Lower lobe of right lung (tissue), 2 donors: ENCODE results near the gene KIF27. TPM values are rescaled to one million over a fixed set of nuclear protein-coding genes. Genes with fewer than 3 reads are reported as not detected.
"Not testable (repeated sequence)": the region's sequence is repeated elsewhere in the genome, so short reads cannot be mapped to it uniquely, and the experiment has no call there.

ENCODE experiments used
- ATAC-seq, 2 donors: fragments of 200-7000 bp; cut with Tn5 transposase; one replicate each; pipeline ENCODE4 v1.9.1; 2020 to 2022; ENCODE audit warnings: mild to moderate bottlenecking in 2 of 2, moderate library complexity in 2 of 2
- DNase-seq: peaks from one replicate; pipeline ENCODE4 v3.0.0-alpha.2; 2020
- H3K27ac ChIP-seq: fragments of 200-600 bp; one replicate; pipeline ENCODE4 v1.8.0; 2022
- H3K27me3 ChIP-seq: fragments of 200-600 bp; one replicate; pipeline ENCODE4 v1.8.0; 2022; ENCODE audit warnings: low read depth
- H3K36me3 ChIP-seq: fragments of 200-600 bp; one replicate; pipeline ENCODE4 v1.8.0; 2022; ENCODE audit warnings: mild to moderate bottlenecking
- H3K4me1 ChIP-seq: fragments of 200-600 bp; one replicate; pipeline ENCODE4 v1.8.0; 2022
- H3K4me3 ChIP-seq: fragments of 200-600 bp; one replicate; pipeline ENCODE4 v1.8.0; 2022; ENCODE audit warnings: mild to moderate bottlenecking
- H3K9me3 ChIP-seq: fragments of 200-600 bp; one replicate; pipeline ENCODE4 v1.8.0; 2022
- intact Hi-C: fragments of 100-400 bp; cut with DNase I; formaldehyde crosslinking; loops from one replicate; pipeline ENCODE4 v1.11.0; 2022
- total RNA-seq: library from RNA; stranded (reverse); fragmentation: NEBNext Ultra II Directional; extraction: Animal tissue kit (Norgen Biotek cat#: 25700); gene quantifications from one replicate; pipeline ENCODE4 v1.2.1, GENCODE V29; 2021
- TF ChIP-seq, protein P1 (sequence below): fragments of 200-600 bp; IDR thresholded peaks from one replicate; pipeline ENCODE4 v1.8.0; 2022; ENCODE audit warnings: antibody characterized with exemption, mild to moderate bottlenecking
- donor health status: DM: no; HTN: yes; CAD: no; lungs with severe emphysema.

The KIF27 gene
- total RNA-seq, 1 donor from 2014 or later: 10.4 TPM

DNA sequence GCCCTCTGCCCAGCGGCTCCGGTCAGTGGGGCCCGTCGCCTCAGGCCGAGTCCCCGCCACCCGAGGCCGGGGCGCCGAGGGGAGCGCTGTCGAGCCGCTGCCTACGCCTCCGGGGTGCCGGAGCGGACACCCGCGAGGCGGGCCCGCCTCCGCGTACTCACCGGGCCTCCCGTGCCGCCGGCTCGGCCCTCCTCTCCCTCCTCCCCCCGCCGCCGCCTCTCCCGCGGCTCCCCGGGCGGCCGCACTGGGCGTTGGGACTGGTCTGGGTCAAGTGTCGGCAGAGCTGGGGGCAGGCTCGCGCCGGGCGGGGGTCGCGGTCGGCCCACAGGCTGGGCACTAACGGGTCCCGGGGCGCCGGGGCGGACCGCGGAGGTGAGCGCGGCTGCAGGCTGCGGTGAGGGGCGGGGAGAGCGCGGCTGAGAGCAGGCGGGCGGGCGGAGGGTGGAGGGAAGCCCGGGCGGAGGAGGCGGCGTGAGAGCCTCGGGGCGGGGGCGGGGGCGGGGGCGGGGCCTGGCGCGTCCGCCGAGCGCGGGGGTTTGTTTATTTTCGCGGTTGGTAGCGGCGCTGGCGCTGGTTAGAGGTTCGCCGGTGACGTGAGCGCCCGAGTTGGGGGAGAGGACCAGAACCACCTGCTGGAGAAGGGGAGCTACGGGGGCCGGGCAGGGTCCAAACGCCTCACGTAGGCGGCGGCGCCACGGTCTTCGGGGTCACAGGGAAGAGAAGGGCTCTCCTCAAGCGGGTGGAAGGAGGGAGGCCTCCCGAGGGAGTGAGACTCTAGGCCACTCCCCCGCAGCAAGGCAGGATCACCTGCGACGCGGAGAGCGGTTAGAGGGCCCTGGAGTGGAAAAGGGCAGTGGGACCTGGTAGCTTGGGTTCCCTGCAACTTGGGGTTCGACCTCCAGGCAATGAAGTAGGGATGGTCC is 103.6 kb downstream of the KIF27 start, which contains the start of gene GKAP1:
GKAP1 (minus strand) TSS at position 414 of the 923 bp plus-strand sequence. CDS start 11,252 bp downstream, outside the sequence.
- H3K36me3 ChIP-seq, H3K27me3 ChIP-seq, H3K9me3 ChIP-seq, intact Hi-C loops: not testable (repeated sequence)
- H3K4me3 ChIP-seq: peak within 1 kb of the TSS; percentile 60
- DNase-seq: peak; percentile 86
- peak; percentile 97 for ATAC-seq
- H3K27ac ChIP-seq: peak within 1 kb of the TSS; percentile 73
- H3K4me1 ChIP-seq: peaks cover 10% of the 10 kb centered on the region

GRCh38 chr9:83817011-83817355 is 104.2 kb downstream of the KIF27 start:
- H3K36me3 ChIP-seq, ATAC-seq, DNase-seq, H3K9me3 ChIP-seq, intact Hi-C loops, H3K27me3 ChIP-seq: not testable (repeated sequence)
- Histone ChIP-seq H3K4me1 (peaks cover 10% of the 10 kb centered on the region), H3K4me3 (peak overlapping the region; percentile 60), H3K27ac (peak overlapping the region; percentile 73)

GRCh38 chr9:83815120-83815519 is 106.1 kb downstream of the KIF27 start:
- H3K27me3 ChIP-seq, H3K9me3 ChIP-seq, DNase-seq, H3K4me3 ChIP-seq, intact Hi-C loops, H3K27ac ChIP-seq, ATAC-seq, H3K36me3 ChIP-seq: not testable (repeated sequence)
- peaks cover 10% of the 10 kb centered on the region for H3K4me1 ChIP-seq

DNA sequence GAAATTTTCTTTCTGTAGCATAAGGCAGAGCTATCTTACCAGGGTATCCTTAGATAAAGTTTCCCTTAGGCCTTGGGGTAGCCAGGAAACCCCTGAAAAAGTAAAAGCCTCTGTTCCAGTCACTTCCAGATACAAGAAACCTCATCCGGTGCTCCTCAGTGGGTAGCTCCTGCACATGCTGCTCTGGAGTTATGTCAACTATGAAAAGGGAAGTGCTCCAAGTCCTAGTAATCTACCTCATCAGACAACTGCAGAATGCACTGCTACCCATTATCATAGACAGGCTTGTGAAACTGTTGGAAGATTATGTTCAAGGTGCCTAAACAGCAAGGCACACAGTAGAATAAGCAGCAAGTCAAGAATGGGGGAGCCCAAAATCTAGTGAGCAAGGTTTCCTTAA is 112.0 kb downstream of the KIF27 start:
- not testable (repeated sequence) for ATAC-seq, DNase-seq

GRCh38 chr9:83804454-83804853 is 116.8 kb downstream of the KIF27 start:
- H3K4me3 ChIP-seq, H3K27me3 ChIP-seq, intact Hi-C loops, H3K4me1 ChIP-seq, H3K27ac ChIP-seq, H3K36me3 ChIP-seq, DNase-seq, H3K9me3 ChIP-seq, ATAC-seq: not testable (repeated sequence)

More for the DNA sequence above, 112.0 kb downstream of the KIF27 start:
- H3K27me3 ChIP-seq, H3K36me3 ChIP-seq, H3K9me3 ChIP-seq, H3K4me3 ChIP-seq, H3K4me1 ChIP-seq, H3K27ac ChIP-seq, intact Hi-C loops: not testable (repeated sequence)

- H3K4me1 ChIP-seq, H3K9me3 ChIP-seq, H3K27ac ChIP-seq, H3K27me3 ChIP-seq, H3K4me3 ChIP-seq, ATAC-seq, H3K36me3 ChIP-seq, intact Hi-C loops, DNase-seq: not testable (repeated sequence)
Observed at GRCh38 chr9:83803941-83804340, 117.3 kb downstream of the KIF27 start.

- no peaks in the 10 kb centered on the region for H3K27me3 ChIP-seq
- H3K4me1 ChIP-seq: no peaks in the 10 kb centered on the region
- intact Hi-C loops: no loop called here
- ATAC-seq (no peak), DNase-seq (no peak)
- peaks cover 18% of the 10 kb centered on the region for H3K36me3 ChIP-seq
- TF ChIP-seq, protein P1, sequence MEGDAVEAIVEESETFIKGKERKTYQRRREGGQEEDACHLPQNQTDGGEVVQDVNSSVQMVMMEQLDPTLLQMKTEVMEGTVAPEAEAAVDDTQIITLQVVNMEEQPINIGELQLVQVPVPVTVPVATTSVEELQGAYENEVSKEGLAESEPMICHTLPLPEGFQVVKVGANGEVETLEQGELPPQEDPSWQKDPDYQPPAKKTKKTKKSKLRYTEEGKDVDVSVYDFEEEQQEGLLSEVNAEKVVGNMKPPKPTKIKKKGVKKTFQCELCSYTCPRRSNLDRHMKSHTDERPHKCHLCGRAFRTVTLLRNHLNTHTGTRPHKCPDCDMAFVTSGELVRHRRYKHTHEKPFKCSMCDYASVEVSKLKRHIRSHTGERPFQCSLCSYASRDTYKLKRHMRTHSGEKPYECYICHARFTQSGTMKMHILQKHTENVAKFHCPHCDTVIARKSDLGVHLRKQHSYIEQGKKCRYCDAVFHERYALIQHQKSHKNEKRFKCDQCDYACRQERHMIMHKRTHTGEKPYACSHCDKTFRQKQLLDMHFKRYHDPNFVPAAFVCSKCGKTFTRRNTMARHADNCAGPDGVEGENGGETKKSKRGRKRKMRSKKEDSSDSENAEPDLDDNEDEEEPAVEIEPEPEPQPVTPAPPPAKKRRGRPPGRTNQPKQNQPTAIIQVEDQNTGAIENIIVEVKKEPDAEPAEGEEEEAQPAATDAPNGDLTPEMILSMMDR: no peak
- H3K4me3 ChIP-seq: no peak overlapping the region
- no peaks in the 10 kb centered on the region for H3K9me3 ChIP-seq
- H3K27ac ChIP-seq: no peak overlapping the region
Observed at GRCh38 chr9:83800236-83801033, 120.8 kb downstream of the KIF27 start.

DNA sequence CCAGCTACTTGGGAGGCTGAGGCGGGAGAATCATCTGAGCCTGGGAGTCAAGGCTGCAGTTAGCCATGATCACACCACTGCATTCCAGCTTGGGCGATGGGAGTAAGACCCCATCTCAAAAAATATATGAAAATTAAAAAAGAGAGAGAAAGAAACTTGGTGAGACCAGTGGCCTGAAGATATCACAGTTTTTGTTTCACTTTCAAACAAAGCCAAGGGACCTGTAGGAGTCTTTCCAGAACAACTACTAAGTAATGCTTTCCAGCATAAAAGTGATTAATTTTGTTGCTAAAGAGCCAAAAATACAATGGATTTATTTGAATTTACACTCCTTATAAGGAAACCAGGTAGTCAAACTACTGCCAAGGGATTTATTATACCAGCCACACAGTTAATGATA is 127.2 kb downstream of the KIF27 start:
- peaks cover 17% of the 10 kb centered on the region for H3K36me3 ChIP-seq
- H3K9me3 ChIP-seq: no peaks in the 10 kb centered on the region
- H3K27me3 ChIP-seq: no peaks in the 10 kb centered on the region
- DNase-seq (no peak), ATAC-seq (no peak)
- TF ChIP-seq, protein P1: no peak
- intact Hi-C loops: no loop called here
- H3K4me3 ChIP-seq: no peak overlapping the region
- H3K27ac ChIP-seq: no peak overlapping the region
- no peaks in the 10 kb centered on the region for H3K4me1 ChIP-seq
